Activated naive CD4-positive, alpha-beta T cell treated with anti-CD3 and anti-CD28 coated beads, Interleukin-2, amount 50 U/mL, for 16 hours (primary cell): ENCODE results near the gene ACP7.
"Not testable (repeated sequence)": the region's sequence is repeated elsewhere in the genome, so short reads cannot be mapped to it uniquely, and the experiment has no call there.

Experiments
- DNase-seq: peaks from one replicate; pipeline ENCODE4 v3.0.0-alpha.2; 2020

Gene ACP7

DNA sequence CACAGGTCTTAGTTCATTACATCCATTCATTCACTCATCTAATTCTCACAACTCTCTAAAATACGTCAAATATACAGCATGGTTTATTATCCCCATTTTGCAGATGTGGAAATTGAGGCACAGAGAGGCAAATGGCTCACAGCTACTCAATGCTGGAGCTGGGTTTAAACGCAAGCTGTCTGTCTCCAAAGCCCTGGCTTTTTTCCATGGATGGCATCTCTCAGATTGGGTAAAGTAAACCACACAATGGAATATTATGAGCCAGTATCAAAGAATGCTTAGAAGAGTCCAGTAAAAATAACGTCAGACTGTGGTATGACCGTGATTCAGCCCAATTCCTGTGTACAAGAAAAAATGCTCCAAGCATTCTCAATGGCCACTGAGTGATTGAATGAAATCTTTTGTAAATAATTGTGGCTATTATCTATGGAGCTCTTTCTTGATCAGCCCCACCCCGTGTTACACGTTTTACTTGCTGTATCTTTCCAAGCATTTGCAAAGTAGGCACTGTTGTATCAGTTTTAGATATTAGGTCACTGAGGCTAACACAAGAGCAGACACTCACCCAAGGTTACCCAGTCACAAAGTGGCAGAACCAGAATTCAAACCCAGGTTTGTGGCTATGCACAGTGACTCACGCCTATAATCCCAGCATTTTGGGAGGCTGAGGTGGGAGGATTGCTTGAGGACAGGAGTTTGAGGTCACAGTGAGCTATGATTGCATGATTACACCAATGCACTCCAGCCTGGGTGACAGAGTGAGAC is 5.5 kb upstream of the ACP7 start:
- no peak for DNase-seq

GRCh38 chr19:39080431-39080830 is 3.7 kb upstream of the ACP7 start:
- no peak for DNase-seq

DNA sequence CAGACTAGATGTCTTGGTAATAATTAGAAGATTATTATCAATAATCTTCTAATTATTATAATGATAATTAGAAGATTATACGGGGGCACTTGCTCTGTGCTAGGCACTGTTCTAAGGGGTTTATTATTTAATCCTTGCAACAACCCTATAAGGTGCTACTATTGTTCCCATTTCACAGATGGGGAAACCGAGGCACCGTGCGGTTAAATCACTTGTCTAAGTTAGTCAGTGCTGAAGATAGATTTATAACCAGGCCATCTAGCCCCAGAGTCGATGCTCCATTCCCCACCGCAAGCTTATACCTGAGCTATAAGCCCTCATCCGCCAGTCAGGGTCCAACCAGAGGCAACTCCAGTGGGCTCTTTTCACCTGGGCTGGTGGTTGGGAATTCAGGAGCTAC is 2.0 kb upstream of the ACP7 start:
- no peak for DNase-seq

GRCh38 chr19:39082745-39083598 is 1.2 kb upstream of the ACP7 start:
- DNase-seq: no peak

DNA sequence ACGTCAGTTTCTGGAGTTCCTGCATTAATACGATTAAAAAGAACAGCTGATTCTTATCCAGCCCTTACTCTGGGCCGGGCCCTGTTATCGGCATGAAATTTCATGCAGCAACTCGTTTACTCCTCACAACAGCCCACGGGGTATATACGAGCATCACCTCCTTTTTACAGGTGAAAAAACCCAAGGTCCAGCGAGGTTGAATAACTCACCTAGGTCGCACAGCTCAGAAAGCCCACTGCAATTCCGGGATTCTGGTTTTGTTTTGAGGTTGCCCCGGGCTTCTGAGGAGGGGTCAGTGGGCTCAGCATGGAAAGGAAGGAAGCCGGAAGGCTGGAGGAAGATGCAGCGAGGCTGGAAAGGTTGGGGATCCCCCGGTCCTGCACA is 577 bp upstream of the ACP7 start:
- no peak for DNase-seq

DNA sequence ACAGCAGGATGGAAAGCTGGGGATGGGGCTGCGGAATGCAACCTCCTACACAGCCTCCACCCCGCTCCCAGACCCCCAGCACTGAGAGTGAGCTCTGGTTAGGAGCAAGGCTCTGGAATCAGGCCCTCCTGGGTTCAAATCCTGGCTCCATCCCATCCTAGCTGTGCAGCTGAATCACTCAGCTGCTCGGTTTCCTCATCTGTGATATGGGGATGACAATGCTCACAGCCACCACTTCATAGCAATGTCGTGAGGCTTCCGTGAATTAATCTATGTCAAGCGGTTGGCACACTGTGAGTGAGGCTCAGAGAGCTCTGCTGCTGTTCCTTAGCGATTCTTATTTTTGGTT is 538 bp downstream of the ACP7 start:
- DNase-seq: no peak

DNA sequence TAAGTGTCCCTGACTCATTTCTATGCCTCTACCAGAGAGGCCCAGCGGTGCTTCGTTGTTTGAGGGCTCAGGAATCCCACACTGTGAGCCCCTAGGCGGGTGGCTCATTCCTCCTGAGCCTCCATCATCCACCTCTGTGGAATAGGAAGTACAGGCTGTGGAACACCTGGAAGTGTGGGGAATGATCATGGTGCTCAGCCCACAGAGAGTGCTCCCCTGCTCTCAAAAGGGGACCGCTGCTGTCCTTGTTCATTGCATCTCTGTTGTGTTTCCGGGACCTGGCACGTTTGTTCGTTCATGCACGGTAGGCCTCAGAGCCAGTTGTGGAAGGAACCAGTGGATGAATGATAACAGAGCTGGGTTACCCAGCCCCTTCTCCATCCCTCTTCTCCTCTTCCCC is 1.2 kb downstream of the ACP7 start:
- DNase-seq: no peak

- DNase-seq: no peak
Measured at GRCh38 chr19:39086386-39086785, 2.2 kb downstream of the ACP7 start.

DNA sequence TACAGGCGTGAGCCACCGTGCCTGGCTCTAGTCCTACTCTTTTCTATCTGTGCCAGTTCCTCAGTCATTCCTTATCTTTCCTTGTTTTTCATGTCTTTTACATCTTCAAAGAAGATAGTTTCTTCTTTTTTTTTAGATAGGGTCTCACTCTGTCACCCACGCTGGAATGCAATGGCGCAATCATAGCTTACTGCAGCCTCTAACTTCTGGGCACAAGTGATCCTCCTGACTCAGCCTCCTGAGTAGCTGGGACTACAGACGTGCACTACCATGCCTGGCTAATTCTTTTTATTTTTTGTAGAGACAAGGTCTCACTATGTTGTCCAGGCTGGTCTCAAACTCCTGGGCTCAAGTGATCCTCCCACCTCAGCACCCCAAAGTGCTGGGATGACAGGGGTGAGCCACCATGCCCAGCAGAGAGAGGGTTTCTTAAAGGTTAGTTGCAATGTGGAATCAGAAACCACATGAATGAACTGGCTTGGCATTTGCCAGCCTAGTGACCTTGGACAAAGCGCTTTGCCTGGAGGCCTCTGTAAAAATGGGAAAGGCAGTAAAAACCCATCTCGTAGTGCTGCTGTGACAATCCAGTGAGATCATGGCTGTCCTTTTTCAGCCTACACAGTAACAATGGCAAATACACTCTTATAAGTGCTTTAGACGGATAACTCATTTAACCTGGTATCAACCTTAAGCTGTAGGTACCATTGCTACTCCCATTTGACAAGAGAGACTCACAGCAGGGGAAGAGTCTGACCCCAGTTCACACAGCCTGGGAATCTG is 3.9 kb downstream of the ACP7 start:
- no peak for DNase-seq

DNA sequence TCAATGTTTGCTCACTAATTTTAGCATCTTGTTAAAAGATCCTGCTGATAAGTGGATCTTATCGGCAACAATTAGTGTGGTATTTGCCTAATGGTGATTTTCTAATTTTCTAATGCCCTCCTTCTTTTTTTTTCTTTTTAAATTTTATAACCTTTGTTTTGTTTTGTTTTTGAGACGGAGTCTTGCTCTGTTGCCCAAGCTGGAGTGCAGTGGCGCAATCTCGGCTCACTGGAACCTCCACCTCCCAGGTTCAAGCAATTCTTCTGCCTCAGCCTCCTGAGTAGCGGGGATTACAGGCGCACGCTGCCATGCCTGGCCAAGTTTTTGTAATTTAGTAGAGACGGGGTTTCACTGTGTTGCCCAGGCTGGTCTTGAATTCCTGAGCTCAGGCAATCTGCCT is 5.8 kb downstream of the ACP7 start:
- not testable (repeated sequence) for DNase-seq

- no peak for DNase-seq
Measured at GRCh38 chr19:39090881-39091280, 6.7 kb downstream of the ACP7 start.

DNA sequence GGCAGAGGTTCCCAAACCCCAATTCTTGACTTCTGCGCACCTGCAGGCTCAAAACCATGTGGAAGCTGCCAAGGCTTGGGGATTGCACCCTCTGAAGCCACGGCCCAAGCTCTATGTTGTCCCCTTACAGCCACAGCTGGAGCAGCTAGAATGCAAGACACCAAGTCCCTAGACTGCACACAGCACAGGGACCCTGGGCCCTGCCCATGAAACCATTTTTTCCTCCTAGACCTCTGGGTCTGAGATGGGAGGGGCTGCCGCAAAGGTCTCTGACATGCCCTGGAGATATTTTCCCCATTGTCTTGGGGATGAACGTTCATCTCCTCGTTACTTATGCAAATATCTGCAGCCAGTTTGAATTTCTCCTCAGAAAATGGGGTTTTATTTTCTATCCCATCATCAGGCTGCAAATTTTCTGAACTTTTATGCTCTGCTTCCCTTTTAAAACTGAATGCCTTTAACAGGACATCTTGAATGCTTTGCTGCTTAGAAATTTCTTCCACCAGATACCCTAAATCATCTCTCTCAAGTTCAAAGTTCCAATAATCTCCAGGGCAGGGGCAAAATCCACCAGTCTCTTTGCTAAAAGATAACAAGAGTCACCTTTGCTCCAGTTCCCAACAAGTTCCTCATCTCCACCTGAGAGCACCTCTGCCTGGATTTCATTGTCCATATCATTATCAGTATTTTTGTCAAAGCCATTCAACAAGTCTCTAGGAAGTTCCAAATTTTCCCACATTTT is 11.8 kb downstream of the ACP7 start:
- not testable (repeated sequence) for DNase-seq

DNA sequence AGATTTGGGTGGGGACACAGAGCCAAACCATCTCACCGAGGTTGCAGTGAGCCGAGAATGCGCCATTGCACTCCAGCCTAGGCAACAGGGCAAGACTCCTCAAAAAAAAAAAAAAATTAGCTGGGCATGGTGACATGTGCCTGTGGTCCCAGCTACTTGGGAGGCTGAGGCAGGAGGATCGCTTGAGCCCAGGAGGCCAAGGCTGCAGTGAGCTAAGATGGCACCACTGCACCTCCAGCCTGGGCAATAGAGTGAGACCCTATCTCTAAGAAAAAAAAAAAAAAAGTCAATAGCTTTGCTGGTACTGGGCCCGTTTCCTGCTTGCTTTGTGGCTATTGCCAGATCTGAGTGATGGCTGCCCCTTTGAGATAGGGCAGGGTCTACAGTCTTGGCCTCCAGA is 13.1 kb downstream of the ACP7 start:
- DNase-seq: no peak

DNA sequence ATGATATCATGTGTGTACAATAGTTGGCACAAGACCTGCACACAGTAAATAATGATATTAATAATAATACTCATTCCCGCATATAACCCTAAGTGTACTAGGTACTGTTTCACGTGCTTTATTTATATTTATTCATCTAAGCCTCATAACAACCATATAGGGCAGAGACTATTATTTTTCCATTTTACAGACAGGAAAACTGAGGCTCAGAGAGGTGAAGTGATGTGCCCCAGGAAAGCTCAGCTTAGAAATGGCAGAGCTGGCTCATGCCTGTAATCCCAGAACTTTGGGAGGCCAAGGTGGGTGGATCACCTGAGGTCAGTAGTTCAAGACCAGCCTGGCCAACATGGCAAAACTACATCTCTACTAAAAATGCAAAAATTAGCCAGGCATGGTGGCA is 13.6 kb downstream of the ACP7 start:
- DNase-seq: no peak

DNA sequence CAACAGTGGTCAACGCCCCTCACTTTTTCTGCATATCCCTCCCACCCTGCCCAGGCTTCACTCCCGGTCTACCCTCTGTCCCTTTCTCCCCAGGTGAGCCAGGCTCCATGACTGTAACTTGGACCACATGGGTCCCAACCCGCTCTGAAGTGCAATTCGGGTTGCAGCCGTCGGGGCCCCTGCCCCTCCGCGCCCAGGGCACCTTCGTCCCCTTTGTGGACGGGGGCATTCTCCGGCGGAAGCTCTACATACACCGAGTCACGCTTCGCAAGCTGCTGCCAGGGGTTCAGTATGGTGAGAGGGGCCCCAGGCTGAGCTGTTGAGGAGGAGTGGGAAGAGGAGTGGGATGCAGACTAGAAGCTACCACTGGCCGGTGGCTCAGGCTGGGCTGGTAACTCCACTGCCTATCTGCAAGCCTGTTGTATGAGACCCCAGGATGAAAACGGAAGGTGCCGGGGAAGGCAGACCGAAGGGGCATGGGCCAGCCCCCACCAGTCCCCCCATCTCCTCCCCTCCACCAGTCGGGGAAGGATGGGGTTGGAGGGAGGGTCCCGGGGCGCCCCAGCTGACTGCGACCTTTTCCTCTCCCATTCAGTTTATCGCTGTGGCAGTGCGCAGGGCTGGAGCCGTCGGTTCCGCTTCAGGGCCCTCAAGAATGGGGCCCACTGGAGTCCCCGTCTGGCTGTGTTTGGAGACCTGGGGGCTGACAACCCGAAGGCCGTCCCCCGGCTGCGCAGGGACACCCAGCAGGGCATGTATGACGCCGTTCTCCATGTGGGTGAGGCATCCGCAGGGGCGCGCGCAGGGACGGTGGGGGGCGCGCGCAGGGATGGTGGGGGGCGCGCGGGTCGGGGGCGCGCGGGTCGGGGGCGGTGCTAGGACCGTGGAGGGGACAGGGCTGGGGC is 14.4 kb downstream of the ACP7 start:
- DNase-seq: no peak

GRCh38 chr19:39099341-39099740 is 15.2 kb downstream of the ACP7 start:
- DNase-seq: no peak

DNA sequence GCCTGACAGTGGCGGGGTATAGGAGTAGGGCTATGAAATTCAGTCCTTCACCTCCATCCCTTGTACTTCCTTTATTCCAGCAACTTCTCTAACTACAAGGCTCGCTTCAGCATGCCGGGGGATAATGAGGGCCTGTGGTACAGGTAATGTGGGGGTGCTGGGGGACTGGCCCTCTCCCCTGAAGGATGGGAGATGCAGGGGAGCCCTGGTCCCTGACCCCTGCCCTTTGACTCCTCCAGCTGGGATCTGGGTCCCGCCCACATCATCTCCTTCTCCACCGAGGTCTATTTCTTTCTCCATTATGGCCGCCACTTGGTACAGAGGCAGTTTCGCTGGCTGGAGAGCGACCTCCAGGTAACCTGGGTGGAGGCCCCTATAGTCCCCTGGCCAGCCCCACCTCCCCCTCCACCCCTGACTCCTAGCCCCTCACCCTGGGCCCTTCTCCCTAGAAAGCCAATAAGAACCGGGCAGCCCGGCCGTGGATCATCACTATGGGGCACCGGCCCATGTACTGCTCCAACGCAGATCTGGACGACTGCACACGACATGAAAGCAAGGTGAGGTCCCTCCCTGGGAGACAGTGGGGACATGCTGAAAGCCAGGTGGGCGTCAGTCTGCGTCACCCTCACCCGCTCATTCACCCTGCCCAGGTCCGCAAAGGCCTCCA is 16.5 kb downstream of the ACP7 start:
- DNase-seq: no peak

- DNase-seq: no peak
Measured at GRCh38 chr19:39103151-39103550, 19.0 kb downstream of the ACP7 start.

DNA sequence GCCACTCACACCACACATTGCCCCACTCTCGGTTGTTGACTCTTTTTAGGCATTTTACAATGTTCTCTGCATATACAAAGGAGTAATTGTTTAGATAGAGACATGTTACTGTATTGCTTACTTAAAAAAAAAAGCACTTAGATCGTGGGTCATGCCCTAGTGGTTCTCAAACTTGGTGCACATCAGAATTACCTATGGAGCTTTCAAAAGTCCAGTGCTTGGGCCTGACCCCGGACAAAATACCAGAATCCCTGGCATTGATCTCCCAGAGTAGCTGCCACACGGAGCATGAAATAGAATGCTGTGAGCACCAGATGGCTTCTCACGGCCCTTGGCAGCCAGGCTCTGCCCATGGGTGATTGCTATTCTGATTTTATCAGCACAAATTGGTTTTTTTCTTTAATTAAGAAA is 20.0 kb downstream of the ACP7 start:
- no peak for DNase-seq

- no peak for DNase-seq
Measured at GRCh38 chr19:39106194-39106593, 22.0 kb downstream of the ACP7 start.

- DNase-seq: no peak
Measured at GRCh38 chr19:39109641-39110040, 25.5 kb downstream of the ACP7 start.
